K562 (cell line): ENCODE data around the gene WDR3. TPM values are rescaled to one million over a fixed set of nuclear protein-coding genes. Genes with fewer than 3 reads are reported as not detected.

Experiments used
- BCL6 ChIP-seq: fragments of 250-450 bp; sonication (Bioruptor Pico); IDR thresholded peaks from 2 replicates; pipeline ENCODE4 v1.4.0; 2020
- CBFA2T3 ChIP-seq: fragments of 450-650 bp; IDR thresholded peaks from 2 replicates; pipeline ENCODE4 v1.6.1; 2017
- CBFB ChIP-seq: sonication (generic); formaldehyde crosslinking; IDR thresholded peaks from 2 replicates; pipeline ENCODE4 v1.4.0; 2020; ENCODE audit warnings: mild to moderate bottlenecking, missing genetic modification reagents
- CBX2 ChIP-seq: fragments of 200-600 bp; sonication (generic); IDR thresholded peaks from one replicate; pipeline ENCODE4 v1.6.1; 2012; ENCODE audit warnings: mild to moderate bottlenecking, low read length, inconsistent platforms; ENCODE audit not compliant: insufficient read depth, poor library complexity, severe bottlenecking
- KDM5B ChIP-seq: fragments of 200-600 bp; sonication (generic); IDR thresholded peaks from 2 replicates; pipeline ENCODE4 v1.6.1; 2012; ENCODE audit warnings: low read depth, mild to moderate bottlenecking, moderate library complexity, low read length, control low read depth, inconsistent platforms; ENCODE audit not compliant: insufficient replicate concordance
- KLF1 ChIP-seq: fragments of 450-650 bp; IDR thresholded peaks from 2 replicates; pipeline ENCODE4 v1.6.1; 2016; ENCODE audit warnings: missing genetic modification characterization, missing compliant biosample characterization
- MED1 ChIP-seq: sonication (generic); formaldehyde crosslinking; IDR thresholded peaks from 2 replicates; pipeline ENCODE4 v1.8.1; 2023; ENCODE audit warnings: missing genetic modification reagents, borderline replicate concordance
- MTA2 ChIP-seq: fragments of 450-650 bp; IDR thresholded peaks from 2 replicates; pipeline ENCODE4 v1.6.1; 2016; ENCODE audit warnings: low read depth
- NFATC3 ChIP-seq: fragments of 450-650 bp; IDR thresholded peaks from 2 replicates; pipeline ENCODE4 v1.6.1; 2017; ENCODE audit warnings: mild to moderate bottlenecking
- NR2F6 ChIP-seq: fragments of 450-650 bp; formaldehyde crosslinking; IDR thresholded peaks from 2 replicates; pipeline ENCODE4 v1.4.0; 2020; ENCODE audit warnings: mild to moderate bottlenecking
- PTRF ChIP-seq: fragments of 450-650 bp; IDR thresholded peaks from 2 replicates; pipeline ENCODE4 v1.6.1; 2016; ENCODE audit warnings: mild to moderate bottlenecking, missing genetic modification characterization, missing compliant biosample characterization
- RB1 ChIP-seq: fragments of 450-650 bp; IDR thresholded peaks from 2 replicates; pipeline ENCODE4 v1.6.1; 2017; ENCODE audit warnings: low read depth, mild to moderate bottlenecking
- RBBP5 ChIP-seq: fragments of 200-600 bp; sonication (generic); IDR thresholded peaks from 2 replicates; pipeline ENCODE4 v1.6.1; 2012; ENCODE audit warnings: borderline replicate concordance, mild to moderate bottlenecking, low read length, control low read depth, inconsistent platforms; ENCODE audit not compliant: insufficient read depth, poor library complexity, severe bottlenecking
- SNRNP70 ChIP-seq: fragments of 200-400 bp; formaldehyde crosslinking; optimal IDR thresholded peaks from 2 replicates; pipeline ENCODE3; 2017; ENCODE audit warnings: low read depth, low read length
- SRF ChIP-seq, 2 experiments: fragments of 250-450, 450-650 bp in 1 of 2; sonication (Bioruptor Pico) in 1 of 2; sonication (generic) in 1 of 2; formaldehyde crosslinking; IDR thresholded peaks; 2 replicates each; pipeline versions ENCODE4 v1.5.0 to v1.5.1; 2020 to 2022; ENCODE audit warnings: mild to moderate bottlenecking in 1 of 2, missing genetic modification reagents in 1 of 2
- TBL1XR1 ChIP-seq, 2 experiments: IDR thresholded peaks; 2 replicates each; pipeline ENCODE4 v1.6.1; 2012; ENCODE audit warnings: improper control_type of control experiment in 2 of 2, low read length in 2 of 2, mild to moderate bottlenecking in 1 of 2
- THRAP3 ChIP-seq: fragments of 450-650 bp; IDR thresholded peaks from 2 replicates; pipeline ENCODE4 v1.6.1; 2016; ENCODE audit warnings: mild to moderate bottlenecking, inconsistent platforms, borderline replicate concordance
- TRIM24 ChIP-seq, 2 experiments: fragments of 450-650 bp; IDR thresholded peaks; 2 replicates each; pipeline ENCODE4 v1.6.1; 2016
- ZNF121 ChIP-seq: sonication (generic); formaldehyde crosslinking; conservative IDR thresholded peaks from 2 replicates; pipeline ENCODE4 v1.8.0; 2022; ENCODE audit warnings: missing genetic modification reagents
- ZNF253 ChIP-seq: fragments of 250-450 bp; sonication (Bioruptor Pico); conservative IDR thresholded peaks from 2 replicates; pipeline ENCODE4 v1.6.1; 2021; ENCODE audit warnings: mild to moderate bottlenecking
- polyA plus RNA-seq, 8 experiments: library from polyadenylated mRNA; depleted of rRNA in 4 of 8; stranded (reverse) in 5 of 8; unstranded in 3 of 8; fragments of >200 nt; fragmentation: Nextera tagmentation in 2 of 8; fragmentation: Illumina TruSeq in 1 of 8; extraction: Ambion mirVana in 2 of 8; extraction: Trizol in 1 of 8; gene quantifications; 2 replicates each; pipeline versions ENCODE4 v1.2.1 to v1.2.3, GENCODE V29; 2011 to 2014; ENCODE audit warnings: inconsistent platforms in 1 of 8, missing spikeins in 1 of 8
- total RNA-seq, 7 experiments: library from RNA; depleted of rRNA in 6 of 7; stranded (reverse); fragments of >200 nt in 6 of 7; fragmentation: Illumina TruSeq in 2 of 7; extraction: Trizol in 2 of 7; gene quantifications; 2 replicates each; pipeline versions ENCODE4 v1.2.1 to v1.2.3, GENCODE V29; 2011 to 2021; ENCODE audit warnings: low replicate concordance in 1 of 7
- TF ChIP-seq, protein P1 (sequence below): fragments of 250-450 bp; sonication (Bioruptor Pico); IDR thresholded peaks from 2 replicates; pipeline ENCODE4 v1.5.0; 2021; ENCODE audit warnings: mild to moderate bottlenecking, moderate library complexity
- TF ChIP-seq, protein P2 (sequence below): fragments of 250-450 bp; sonication (Bioruptor Pico); IDR thresholded peaks from 2 replicates; pipeline ENCODE4 v1.8.0; 2022; ENCODE audit warnings: inconsistent platforms, mild to moderate bottlenecking, moderate library complexity, borderline replicate concordance
- TF ChIP-seq, protein P3 (sequence below): fragments of 250-450 bp; sonication (Bioruptor Pico); IDR thresholded peaks from 2 replicates; pipeline ENCODE4 v1.8.0; 2022; ENCODE audit warnings: moderate library complexity, mild to moderate bottlenecking, inconsistent platforms

The WDR3 gene
- total and polyA plus RNA-seq, 9 of the 15 experiments (the other 6 are each of a cell fraction or from before 2014, with no cell fraction given) = 40.6 to 122 (median 76.5) TPM

DNA sequence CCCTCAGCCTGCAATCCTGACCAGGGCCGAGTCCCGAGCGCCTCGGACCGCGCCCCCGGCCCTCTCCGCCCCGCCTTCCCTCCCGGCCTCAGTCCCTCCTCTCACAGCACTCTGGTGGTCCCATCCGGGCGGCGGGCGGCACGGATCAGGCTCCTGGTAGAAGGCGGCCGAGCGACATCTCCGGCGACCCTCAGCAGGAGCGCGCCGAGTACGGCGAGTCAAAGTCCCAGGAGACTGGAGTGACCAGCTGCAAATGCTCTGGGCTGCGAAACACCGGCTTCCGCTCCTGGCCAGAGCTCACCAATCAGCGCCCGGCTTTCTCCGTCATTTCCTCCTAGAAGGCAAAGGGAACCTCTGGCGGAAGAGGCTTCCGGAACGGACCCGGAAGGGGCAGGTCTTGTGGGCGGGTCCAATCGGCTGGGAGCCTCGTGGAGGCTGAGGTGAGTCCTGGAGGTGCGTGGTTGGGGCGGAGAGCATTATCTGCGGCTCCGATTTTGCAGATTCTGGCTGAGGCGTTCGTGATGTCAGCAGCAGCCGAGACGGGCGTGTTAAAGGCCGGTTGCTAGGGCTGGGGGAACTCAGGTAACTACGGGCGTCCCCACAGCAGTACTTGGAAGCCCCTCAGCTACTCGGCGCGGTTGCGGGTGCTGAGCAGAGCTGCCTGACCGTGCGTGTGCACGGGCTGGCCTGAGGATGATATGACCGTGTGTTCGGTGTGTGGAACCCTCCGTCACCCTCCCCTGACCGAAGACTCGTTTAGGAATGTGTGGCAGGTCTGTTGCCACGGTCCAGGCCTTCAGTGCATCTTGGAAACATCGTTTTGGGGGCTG lies at the start of gene WDR3, which contains the start of gene GDAP2 (continued):
- no peak for TF ChIP-seq SRF (CRISPR knock-in tag; IDR thresholded peaks at IDR 0.05)
- TF ChIP-seq, protein P1, sequence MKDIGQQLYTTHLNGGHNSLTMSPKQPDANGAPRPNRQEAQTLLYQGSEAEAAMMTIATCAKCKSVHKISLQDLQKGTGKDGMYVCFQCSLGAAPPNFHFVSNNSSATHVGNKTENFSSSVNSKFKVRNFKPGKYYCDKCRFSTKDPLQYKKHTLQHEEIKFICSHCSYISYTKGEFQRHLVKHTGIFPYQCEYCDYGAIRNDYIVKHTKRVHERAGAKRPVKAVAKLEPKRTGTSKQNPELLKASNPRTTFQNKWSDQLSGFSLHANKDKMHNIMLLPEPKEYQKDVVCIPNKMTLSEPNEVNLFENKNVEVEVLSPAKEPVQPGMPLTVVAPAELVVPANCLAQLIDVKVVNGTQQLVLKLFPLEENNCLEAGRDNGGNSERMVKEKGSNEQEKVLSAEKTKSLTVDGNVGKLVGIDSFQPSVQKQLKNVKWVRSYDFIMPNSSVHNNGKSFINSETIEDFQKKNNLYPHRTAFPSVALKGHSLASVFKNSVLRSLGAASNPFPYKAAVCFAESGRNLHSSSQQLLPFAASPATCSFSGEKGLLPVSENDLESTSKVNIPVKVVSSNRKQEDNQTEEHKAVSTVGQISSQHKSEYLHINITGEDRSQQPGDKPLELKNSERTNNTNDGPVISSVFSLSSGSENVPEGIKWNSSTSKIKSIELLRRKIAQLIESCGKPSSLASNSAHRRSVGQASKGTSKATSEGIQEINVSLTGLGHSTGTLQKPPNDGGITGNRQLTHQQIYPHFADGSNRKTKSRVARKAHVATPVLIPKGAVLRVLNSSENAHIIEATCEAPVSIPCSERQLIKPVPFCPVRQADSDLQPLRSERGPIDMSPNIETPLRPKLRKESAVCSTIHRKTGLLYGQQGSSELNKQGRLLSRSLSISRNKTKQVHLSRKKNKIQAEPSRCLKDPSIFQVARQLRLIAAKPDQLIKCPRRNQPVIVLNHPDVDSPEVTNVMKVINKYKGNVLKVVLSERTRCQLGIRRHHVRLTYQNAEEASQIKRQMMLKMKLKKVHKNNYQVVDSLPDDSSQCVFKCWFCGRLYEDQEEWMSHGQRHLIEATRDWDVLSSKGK (CRISPR knock-in tag) = no peak
- TF ChIP-seq, protein P2, sequence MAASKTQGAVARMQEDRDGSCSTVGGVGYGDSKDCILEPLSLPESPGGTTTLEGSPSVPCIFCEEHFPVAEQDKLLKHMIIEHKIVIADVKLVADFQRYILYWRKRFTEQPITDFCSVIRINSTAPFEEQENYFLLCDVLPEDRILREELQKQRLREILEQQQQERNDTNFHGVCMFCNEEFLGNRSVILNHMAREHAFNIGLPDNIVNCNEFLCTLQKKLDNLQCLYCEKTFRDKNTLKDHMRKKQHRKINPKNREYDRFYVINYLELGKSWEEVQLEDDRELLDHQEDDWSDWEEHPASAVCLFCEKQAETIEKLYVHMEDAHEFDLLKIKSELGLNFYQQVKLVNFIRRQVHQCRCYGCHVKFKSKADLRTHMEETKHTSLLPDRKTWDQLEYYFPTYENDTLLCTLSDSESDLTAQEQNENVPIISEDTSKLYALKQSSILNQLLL = no peak
- no peak for TF ChIP-seq ZNF253 (CRISPR knock-in tag)
- 0 out of 4 replicates have a peak, but pooled peaks of 1 of the 2 experiments have one; percentile 31 for TF ChIP-seq TRIM24 (IDR thresholded peaks at IDR 0.05)
- TF ChIP-seq TBL1XR1 (IDR thresholded peaks at IDR 0.05; ENCODE audit: low read length in 2 of 2) = 0 out of 4 replicates have a peak, but pooled peaks of 1 of the 2 experiments have one; percentile 47
- TF ChIP-seq, protein P3, sequence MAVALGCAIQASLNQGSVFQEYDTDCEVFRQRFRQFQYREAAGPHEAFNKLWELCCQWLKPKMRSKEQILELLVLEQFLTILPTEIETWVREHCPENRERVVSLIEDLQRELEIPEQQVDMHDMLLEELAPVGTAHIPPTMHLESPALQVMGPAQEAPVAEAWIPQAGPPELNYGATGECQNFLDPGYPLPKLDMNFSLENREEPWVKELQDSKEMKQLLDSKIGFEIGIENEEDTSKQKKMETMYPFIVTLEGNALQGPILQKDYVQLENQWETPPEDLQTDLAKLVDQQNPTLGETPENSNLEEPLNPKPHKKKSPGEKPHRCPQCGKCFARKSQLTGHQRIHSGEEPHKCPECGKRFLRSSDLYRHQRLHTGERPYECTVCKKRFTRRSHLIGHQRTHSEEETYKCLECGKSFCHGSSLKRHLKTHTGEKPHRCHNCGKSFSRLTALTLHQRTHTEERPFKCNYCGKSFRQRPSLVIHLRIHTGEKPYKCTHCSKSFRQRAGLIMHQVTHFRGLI (CRISPR knock-in tag) = no peak
- TF ChIP-seq KLF1 (tag) = no peak
- peak; percentile 89 for TF ChIP-seq KDM5B
- no peak for TF ChIP-seq PTRF (tag)
- no peak for TF ChIP-seq MTA2
- no peak for TF ChIP-seq CBFA2T3
- TF ChIP-seq MED1 (CRISPR knock-in tag) = no peak
- peak; percentile 8; the same call in 1 of the 2 replicates for TF ChIP-seq RB1
- TF ChIP-seq SNRNP70 = no peak
- TF ChIP-seq CBFB = no peak
- no peak for TF ChIP-seq CBX2
- no peak for TF ChIP-seq NR2F6 (CRISPR knock-in tag)
- TF ChIP-seq BCL6 (CRISPR knock-in tag) = no peak
- no peak for TF ChIP-seq THRAP3
- TF ChIP-seq NFATC3 = no peak
- TF ChIP-seq RBBP5 = peak; percentile 94
- TF ChIP-seq ZNF121 = no peak
